CD14-positive monocyte (primary cell): ENCODE results near the gene AR. TPM values are rescaled to one million over a fixed set of nuclear protein-coding genes. Genes with fewer than 3 reads are reported as not detected.

Experiments
- DNase-seq, 3 donors: peaks; one replicate each; pipeline ENCODE4 v3.0.0-alpha.2; 2011 to 2022
- H2AFZ ChIP-seq: 2 replicates; pipeline ENCODE4 v1.6.0; 2012; ENCODE audit warnings: mild to moderate bottlenecking, low read depth, low read length, inconsistent platforms; ENCODE audit not compliant: insufficient read depth, poor library complexity, severe bottlenecking
- H3K27ac ChIP-seq, 2 donors: 1 replicate in 1 of 2; 2 replicates in 1 of 2; pipeline ENCODE4 v1.5.1; 2012 to 2013; ENCODE audit warnings: low read length in 2 of 2, control low read depth in 1 of 2, inconsistent platforms in 1 of 2, low read depth in 1 of 2, mild to moderate bottlenecking in 1 of 2
- H3K27me3 ChIP-seq, 2 donors: one replicate each; pipeline versions ENCODE4 v1.6.0 to v1.6.1; 2011 to 2013; ENCODE audit warnings: low read length in 2 of 2; ENCODE audit not compliant: control insufficient read depth in 2 of 2, insufficient read depth in 2 of 2
- H3K36me3 ChIP-seq, 2 donors: replicated peaks in 1 of 2; 1 replicate in 1 of 2; 2 replicates in 1 of 2; pipeline versions ENCODE4 v1.5.1 to v1.6.1; 2012 to 2013; ENCODE audit warnings: low read length in 2 of 2, control low read depth in 1 of 2, inconsistent platforms in 1 of 2, mild to moderate bottlenecking in 1 of 2; ENCODE audit not compliant: insufficient read depth in 2 of 2, control insufficient read depth in 1 of 2
- H3K4me1 ChIP-seq, 2 donors: 1 replicate in 1 of 2; 2 replicates in 1 of 2; pipeline versions ENCODE4 v1.5.1 to v1.6.1; 2012 to 2013; ENCODE audit warnings: low read length in 2 of 2, control low read depth in 1 of 2, inconsistent platforms in 1 of 2, mild to moderate bottlenecking in 1 of 2, moderate library complexity in 1 of 2; ENCODE audit not compliant: insufficient read depth in 2 of 2, control insufficient read depth in 1 of 2
- H3K4me2 ChIP-seq: replicated peaks from 2 replicates; pipeline ENCODE3; 2012; ENCODE audit warnings: low read length, moderate library complexity, mild to moderate bottlenecking; ENCODE audit not compliant: poor library complexity, severe bottlenecking; ENCODE audit errors: extremely low read depth
- H3K4me3 ChIP-seq, 3 experiments: fragments of 200-600 bp in 1 of 3; sonication (generic) in 1 of 3; replicated peaks in 1 of 3; 1 replicate in 2 of 3; 2 replicates in 1 of 3; pipeline ENCODE4 v1.5.1; 2011 to 2013; ENCODE audit warnings: low read length in 3 of 3, mild to moderate bottlenecking in 3 of 3, control low read depth in 2 of 3, low read depth in 2 of 3, inconsistent platforms in 1 of 3, moderate library complexity in 1 of 3
- H3K79me2 ChIP-seq: 2 replicates; pipeline ENCODE4 v1.6.0; 2012; ENCODE audit warnings: mild to moderate bottlenecking, control low read depth, inconsistent platforms, low read length, moderate library complexity; ENCODE audit not compliant: insufficient read depth
- H3K9ac ChIP-seq: 2 replicates; pipeline ENCODE4 v1.6.0; 2017; ENCODE audit warnings: low read length, mild to moderate bottlenecking; ENCODE audit not compliant: insufficient read depth, poor library complexity, severe bottlenecking
- H3K9me3 ChIP-seq, 2 donors: replicated peaks in 1 of 2; 1 replicate in 1 of 2; 2 replicates in 1 of 2; pipeline versions ENCODE4 v1.5.1 to v1.6.1; 2012 to 2013; ENCODE audit warnings: low read length in 2 of 2, control low read depth in 1 of 2; ENCODE audit not compliant: control insufficient read depth in 1 of 2, insufficient read depth in 1 of 2
- H4K20me1 ChIP-seq: 2 replicates; pipeline ENCODE4 v1.6.0; 2012; ENCODE audit warnings: mild to moderate bottlenecking, low read length, control low read depth, moderate library complexity; ENCODE audit not compliant: insufficient read depth
- H3K27ac Mint-ChIP-seq, 7 donors: one replicate each; pipeline ENCODE4 v1.8.0; 2020; ENCODE audit warnings: mild to moderate bottlenecking in 7 of 7, mixed read lengths in 7 of 7, moderate library complexity in 6 of 7, inconsistent platforms in 2 of 7
- H3K27me3 Mint-ChIP-seq, 3 donors: one replicate each; pipeline ENCODE4 v1.8.0; 2021 to 2022; ENCODE audit warnings: low read depth in 3 of 3, mild to moderate bottlenecking in 3 of 3, mixed read lengths in 3 of 3, moderate library complexity in 3 of 3, inconsistent platforms in 1 of 3
- H3K36me3 Mint-ChIP-seq, 2 donors: one replicate each; pipeline ENCODE4 v1.8.0; 2020; ENCODE audit warnings: mixed read lengths in 2 of 2, inconsistent platforms in 1 of 2, mild to moderate bottlenecking in 1 of 2
- H3K4me1 Mint-ChIP-seq: one replicate; pipeline ENCODE4 v1.8.0; 2020; ENCODE audit warnings: mild to moderate bottlenecking, mixed read lengths
- H3K4me3 Mint-ChIP-seq, 2 donors: one replicate each; pipeline ENCODE4 v1.8.0; 2020; ENCODE audit warnings: mild to moderate bottlenecking in 2 of 2, mixed read lengths in 2 of 2, moderate library complexity in 1 of 2
- H3K9me3 Mint-ChIP-seq, 7 donors: one replicate each; pipeline ENCODE4 v1.8.0; 2020 to 2022; ENCODE audit warnings: mixed read lengths in 7 of 7, mild to moderate bottlenecking in 6 of 7, moderate library complexity in 6 of 7, inconsistent platforms in 2 of 7
- CTCF ChIP-seq: fragments of 200-600 bp; IDR thresholded peaks from one replicate; pipeline ENCODE4 v1.8.0; 2022; ENCODE audit warnings: antibody characterized with exemption, mild to moderate bottlenecking
- WGBS: methylation state at CpG from one replicate; pipeline ENCODE4 v1.1.5; 2013; ENCODE audit warnings: missing lambda C conversion rate; ENCODE audit not compliant: insufficient coverage; 5-methylcytosine and 5-hydroxymethylcytosine counted together
- intact Hi-C, 2 donors: fragments of 100-400 bp; cut with micrococcal nuclease; formaldehyde crosslinking; loops; one replicate each; pipeline versions ENCODE4 v1.15.0 to v1.15.1; 2023
- polyA plus RNA-seq, 3 donors: library from polyadenylated mRNA; depleted of rRNA in 1 of 3; unstranded in 2 of 3; stranded (reverse) in 1 of 3; fragments of 300-500 nt in 2 of 3; fragments of >200 nt in 1 of 3; fragmentation: Illumina TruSeq in 2 of 3; gene quantifications; 1 replicate in 2 of 3; 2 replicates in 1 of 3; pipeline ENCODE4 v1.2.3, GENCODE V29; 2012 to 2021

The AR gene
- polyA plus RNA-seq, 3 donors, result not detected

- Mint-ChIP-seq H3K27me3 (peaks cover 0 to 1% (median 0%) of the 10 kb centered on the region in 3 donors), H3K36me3 (no peaks in the 10 kb centered on the region), H3K4me1 (no peaks in the 10 kb centered on the region), H3K27ac (no peak overlapping the region), H3K4me3 (no peak overlapping the region), H3K9me3 (no peaks in the 10 kb centered on the region)
- H3K27me3 ChIP-seq, result no peaks in the 10 kb centered on the region
- no peaks in the 10 kb centered on the region for H4K20me1 ChIP-seq
- no peaks in the 10 kb centered on the region for H3K36me3 ChIP-seq
- no peak overlapping the region for H3K4me3 ChIP-seq
- H3K9me3 ChIP-seq, result no peaks in the 10 kb centered on the region
- no peak overlapping the region for H3K27ac ChIP-seq
- no peak overlapping the region for H3K4me2 ChIP-seq
- intact Hi-C loops, result no loop called here
- H3K9ac ChIP-seq, result no peak overlapping the region
- DNase-seq, result no peak
- no peak for TF ChIP-seq CTCF
- WGBS, result no CpG with 5 or more reads among the region's 1 CpG
- H3K4me1 ChIP-seq, result no peaks in the 10 kb centered on the region
- H3K79me2 ChIP-seq, result no peaks in the 10 kb centered on the region
- no peak overlapping the region for H2AFZ ChIP-seq
These were observed 20.7 kb downstream of the AR start for GRCh38 chrX:67564475-67564874.

- H3K4me3 Mint-ChIP-seq, result no peak overlapping the region
- no peaks in the 10 kb centered on the region for H3K4me1 Mint-ChIP-seq
- H3K27me3 ChIP-seq, result no peaks in the 10 kb centered on the region
- no peak for TF ChIP-seq CTCF
- no peaks in the 10 kb centered on the region for H3K9me3 Mint-ChIP-seq
- H3K27ac ChIP-seq, result no peak overlapping the region
- no peaks in the 10 kb centered on the region for H3K9me3 ChIP-seq
- intact Hi-C loops, result no loop called here
- H3K27me3 Mint-ChIP-seq, result no peaks in the 10 kb centered on the region
- 86% methylated on average over 2 of the region's 5 CpGs for WGBS
- DNase-seq, result no peak
- H3K4me3 ChIP-seq, result no peak overlapping the region
- no peaks in the 10 kb centered on the region for H3K36me3 Mint-ChIP-seq
- no peaks in the 10 kb centered on the region for H3K36me3 ChIP-seq
- H4K20me1 ChIP-seq, result no peaks in the 10 kb centered on the region
- H3K79me2 ChIP-seq, result no peaks in the 10 kb centered on the region
- H3K27ac Mint-ChIP-seq, result no peak overlapping the region
- H2AFZ ChIP-seq, result no peak overlapping the region
- H3K4me2 ChIP-seq, result no peak overlapping the region
- no peak overlapping the region for H3K9ac ChIP-seq
- no peaks in the 10 kb centered on the region for H3K4me1 ChIP-seq
These were observed 24.9 kb downstream of the AR start for GRCh38 chrX:67568769-67569168.
